SK-N-SH (cell line): ENCODE results near the gene GALK1. TPM values are rescaled to one million over a fixed set of nuclear protein-coding genes. Genes with fewer than 3 reads are reported as not detected.

Experiments
- CTCF ChIA-PET: fragments of 300-600, 350-600 bp; formaldehyde crosslinking; extraction: SDS; loops from one replicate; lab custom pipeline; 2021; lab: Yijun Ruan, JAX
- POLR2A ChIA-PET: fragments of 350-600 bp; sonication (Branson Sonifier 250); formaldehyde crosslinking; extraction: SDS; loops from one replicate; lab custom pipeline; 2020; ENCODE audit warnings: antibody characterized with exemption, inconsistent platforms; lab: Yijun Ruan, JAX
- DNase-seq: peaks from one replicate; pipeline ENCODE4 v3.0.0; 2012
- H2AFZ ChIP-seq: fragments of 200-600 bp; sonication (generic); 2 replicates; pipeline ENCODE4 v1.8.1; 2016; ENCODE audit warnings: antibody characterized with exemption, mild to moderate bottlenecking, low read depth
- H3F3A ChIP-seq: fragments of 200-600 bp; sonication (generic); replicated peaks from 2 replicates; pipeline ENCODE3; 2016; ENCODE audit warnings: antibody characterized with exemption, mild to moderate bottlenecking; ENCODE audit not compliant: insufficient read depth
- H3K27ac ChIP-seq, 2 experiments: fragments of 200-500 bp in 1 of 2; fragments of 200-600 bp in 1 of 2; sonication (Bioruptor generic) in 1 of 2; sonication (generic), shearing (Covaris generic) in 1 of 2; 2 replicates each; pipeline versions ENCODE4 v1.5.1 to v1.6.1; 2014 to 2016; ENCODE audit warnings: low read depth in 2 of 2, inconsistent platforms in 1 of 2, low read length in 1 of 2, mild to moderate bottlenecking in 1 of 2, mixed read lengths in 1 of 2
- H3K27me3 ChIP-seq: fragments of 200-600 bp; sonication (generic), shearing (Covaris generic); 2 replicates; pipeline ENCODE4 v1.6.1; 2016; ENCODE audit warnings: mixed run types; ENCODE audit not compliant: insufficient read depth
- H3K36me3 ChIP-seq, 2 experiments: fragments of 200-500 bp in 1 of 2; fragments of 200-600 bp in 1 of 2; sonication (Bioruptor generic) in 1 of 2; sonication (generic) in 1 of 2; replicated peaks in 1 of 2; 2 replicates each; pipeline versions ENCODE3 to v1.5.1; 2014 to 2016; ENCODE audit warnings: low read length in 1 of 2, mild to moderate bottlenecking in 1 of 2; ENCODE audit not compliant: insufficient read depth in 2 of 2, control insufficient read depth in 1 of 2
- H3K4me1 ChIP-seq, 2 experiments: fragments of 200-500 bp in 1 of 2; fragments of 200-600 bp in 1 of 2; sonication (Bioruptor generic) in 1 of 2; sonication (generic), shearing (Covaris generic) in 1 of 2; 2 replicates each; pipeline versions ENCODE4 v1.5.1 to v1.6.1; 2014 to 2016; ENCODE audit warnings: low read depth in 1 of 2, low read length in 1 of 2, mixed run types in 1 of 2; ENCODE audit not compliant: insufficient read depth in 2 of 2, control insufficient read depth in 1 of 2
- H3K4me2 ChIP-seq: fragments of 200-600 bp; sonication (generic), shearing (Covaris generic); 2 replicates; pipeline ENCODE4 v1.6.1; 2017; ENCODE audit warnings: mixed run types
- H3K4me3 ChIP-seq, 2 experiments: fragments of 200-500 bp in 1 of 2; fragments of 200-600 bp in 1 of 2; sonication (Bioruptor generic) in 1 of 2; sonication (generic), shearing (Covaris generic) in 1 of 2; 2 replicates each; pipeline versions ENCODE4 v1.5.1 to v1.8.1; 2014 to 2016; ENCODE audit warnings: low read depth in 2 of 2, inconsistent platforms in 1 of 2, low read length in 1 of 2, mild to moderate bottlenecking in 1 of 2, mixed read lengths in 1 of 2, moderate library complexity in 1 of 2
- H3K79me2 ChIP-seq: fragments of 200-600 bp; sonication (generic); 2 replicates; pipeline ENCODE4 v1.8.1; 2017; ENCODE audit warnings: mild to moderate bottlenecking; ENCODE audit not compliant: insufficient read depth
- H3K9ac ChIP-seq: fragments of 200-600 bp; sonication (generic); 2 replicates; pipeline ENCODE4 v1.6.1; 2017; ENCODE audit warnings: mixed run types
- H3K9me2 ChIP-seq: fragments of 200-600 bp; sonication (generic); 2 replicates; pipeline ENCODE4 v1.6.1; 2017; ENCODE audit warnings: mixed run types
- H3K9me3 ChIP-seq: fragments of 200-600 bp; sonication (generic); 2 replicates; pipeline ENCODE4 v1.6.1; 2017; ENCODE audit warnings: mixed run types, mild to moderate bottlenecking, moderate library complexity
- H4K20me1 ChIP-seq: fragments of 200-600 bp; sonication (generic); 2 replicates; pipeline ENCODE4 v1.6.1; 2017; ENCODE audit warnings: mild to moderate bottlenecking, mixed run types; ENCODE audit not compliant: insufficient read depth
- ELF1 ChIP-seq: IDR thresholded peaks from 2 replicates; pipeline ENCODE4 v1.4.0; 2012
- EZH2phosphoT487 ChIP-seq: fragments of 200-600 bp; sonication (generic); IDR thresholded peaks from 2 replicates; pipeline ENCODE4 v1.6.1; 2017; ENCODE audit warnings: low read depth, mixed run types, mild to moderate bottlenecking, antibody characterized with exemption, moderate library complexity, borderline replicate concordance
- FOSL2 ChIP-seq: IDR thresholded peaks from 2 replicates; pipeline ENCODE4 v1.4.0; 2012; ENCODE audit warnings: low read depth, mild to moderate bottlenecking, moderate library complexity, borderline replicate concordance
- FOXJ3 ChIP-seq: sonication (generic); formaldehyde crosslinking; IDR thresholded peaks from 2 replicates; pipeline ENCODE4 v1.5.1; 2020; ENCODE audit warnings: mild to moderate bottlenecking, missing genetic modification reagents
- FOXM1 ChIP-seq: IDR thresholded peaks from 2 replicates; pipeline ENCODE4 v1.4.0; 2012; ENCODE audit warnings: low read depth, mild to moderate bottlenecking
- GABPA ChIP-seq: IDR thresholded peaks from 2 replicates; pipeline ENCODE4 v1.4.0; 2012; ENCODE audit warnings: low read depth, mild to moderate bottlenecking
- GATA2 ChIP-seq: sonication (generic); formaldehyde crosslinking; IDR thresholded peaks from 2 replicates; pipeline ENCODE4 v1.5.0; 2020; ENCODE audit warnings: mild to moderate bottlenecking, missing genetic modification reagents
- MEF2A ChIP-seq: IDR thresholded peaks from 2 replicates; pipeline ENCODE4 v1.4.0; 2012; ENCODE audit warnings: low read depth, borderline replicate concordance
- POLR2AphosphoS5 ChIP-seq: IDR thresholded peaks from 2 replicates; pipeline ENCODE4 v1.6.1; 2012; ENCODE audit warnings: low read depth, low read length
- RCOR1 ChIP-seq: fragments of 150-350 bp; IDR thresholded peaks from 2 replicates; pipeline ENCODE4 v1.6.1; 2017; ENCODE audit warnings: antibody characterized with exemption, low read length
- REST ChIP-seq: IDR thresholded peaks from 2 replicates; pipeline ENCODE4 v1.6.1; 2012; ENCODE audit warnings: mild to moderate bottlenecking, low read depth, low read length, moderate library complexity
- SIN3A ChIP-seq: IDR thresholded peaks from 2 replicates; pipeline ENCODE4 v1.6.1; 2012; ENCODE audit warnings: low read depth, mild to moderate bottlenecking, low read length, moderate library complexity, borderline replicate concordance
- TAF1 ChIP-seq: IDR thresholded peaks from 2 replicates; pipeline ENCODE4 v1.6.1; 2012; ENCODE audit warnings: low read depth, mild to moderate bottlenecking, low read length, moderate library complexity, borderline replicate concordance
- USF2 ChIP-seq: fragments of 150-350 bp; IDR thresholded peaks from 2 replicates; pipeline ENCODE4 v1.6.1; 2017; ENCODE audit warnings: antibody characterized with exemption, low read length, low read depth, borderline replicate concordance
- YY1 ChIP-seq: IDR thresholded peaks from 2 replicates; pipeline ENCODE4 v1.4.0; 2012; ENCODE audit warnings: low read depth, mild to moderate bottlenecking
- WGBS: methylation state at CpG from one replicate; pipeline ENCODE4 v1.1.6; 2017; ENCODE audit warnings: low lambda C conversion rate; 5-methylcytosine and 5-hydroxymethylcytosine counted together
- polyA plus RNA-seq, 3 experiments: library from polyadenylated mRNA; depleted of rRNA; stranded (reverse); fragments of >200 nt; gene quantifications; 2 replicates each; pipeline ENCODE4 v1.2.3, GENCODE V29; 2012

Gene GALK1
- polyA plus RNA-seq, 1 of the 3 experiments (the other 2 are of a cell fraction) = 36.5 TPM

GRCh38 chr17:75806822-75807500 lies 42.0 kb upstream of the GALK1 start:
- no peaks in the 10 kb centered on the region for H3K9me3 ChIP-seq
- H3K36me3 ChIP-seq = peaks cover 0 to 7% of the 10 kb centered on the region in 2 experiments
- peaks cover 48% of the 10 kb centered on the region; the same call in 1 of the 2 replicates for H3K79me2 ChIP-seq
- H3K4me2 ChIP-seq = no peak overlapping the region
- no peaks in the 10 kb centered on the region for H4K20me1 ChIP-seq
- TF ChIP-seq FOXJ3 (CRISPR knock-in tag) (no peak), RCOR1 (no peak), MEF2A (no peak), EZH2phosphoT487 (no peak), USF2 (no peak), GABPA (no peak), GATA2 (CRISPR knock-in tag) (no peak), FOSL2 (no peak), SIN3A (no peak), TAF1 (no peak), YY1 (no peak), ELF1 (no peak), POLR2AphosphoS5 (no peak), FOXM1 (no peak), REST (no peak)
- no peak overlapping the region for H3K9ac ChIP-seq
- H3K27me3 ChIP-seq = no peaks in the 10 kb centered on the region
- no peaks in the 10 kb centered on the region for H3F3A ChIP-seq
- CTCF ChIA-PET = interaction anchor here (0.6 to 3.1 kb wide), 13 partner anchors 7 to 181 kb away, joined by 3 to 18 read pairs (median 4); partner anchors contain the start of gene UNC13D
- no peak for DNase-seq
- no peaks in the 10 kb centered on the region for H3K9me2 ChIP-seq
- H3K4me1 ChIP-seq = peaks cover 0 to 6% of the 10 kb centered on the region in 2 experiments; a peak in 1 of 4 replicates
- no peak overlapping the region for H2AFZ ChIP-seq
- WGBS = 85% methylated on average over 3 of the region's 4 CpGs
- no peak overlapping the region for H3K27ac ChIP-seq
- no peak overlapping the region for H3K4me3 ChIP-seq
- POLR2A ChIA-PET = no interaction called here
